MCF 10A (cell line): ENCODE measurements around the gene DIPK1C. TPM values are rescaled to one million over a fixed set of nuclear protein-coding genes. Genes with fewer than 3 reads are reported as not detected.

Experiments
- BruUV-seq: library from RNA; stranded (reverse); fragments of 400-500 nt; replicated peaks from 2 replicates; lab custom pipeline; 2021; lab: Mats Ljungman, UMichigan
- CTCF ChIA-PET: fragments of 300-600 bp; sonication (Branson Sonifier 250); formaldehyde crosslinking; extraction: SDS; loops from one replicate; lab custom pipeline; 2021; ENCODE audit warnings: antibody characterized with exemption, inconsistent platforms; lab: Yijun Ruan, JAX
- POLR2A ChIA-PET: fragments of 300-600, 350-650 bp; sonication (Branson Sonifier 250); formaldehyde crosslinking; extraction: SDS; loops from one replicate; lab custom pipeline; 2020; ENCODE audit warnings: antibody characterized with exemption, inconsistent platforms; lab: Yijun Ruan, JAX
- DNase-seq: peaks from one replicate; pipeline ENCODE4 v3.0.0-alpha.2; 2018; ENCODE audit not compliant: unreplicated experiment
- H3K27ac Mint-ChIP-seq: one replicate; pipeline ENCODE4 v1.8.0; 2022; ENCODE audit warnings: mild to moderate bottlenecking, low read depth, mixed read lengths; ENCODE audit not compliant: unreplicated experiment
- H3K27me3 Mint-ChIP-seq: one replicate; pipeline ENCODE4 v1.8.0; 2022; ENCODE audit warnings: mixed read lengths; ENCODE audit not compliant: insufficient read depth, unreplicated experiment
- H3K36me3 Mint-ChIP-seq: one replicate; pipeline ENCODE4 v1.8.0; 2022; ENCODE audit warnings: mild to moderate bottlenecking, moderate library complexity, mixed read lengths; ENCODE audit not compliant: insufficient read depth, unreplicated experiment
- H3K4me1 Mint-ChIP-seq: one replicate; pipeline ENCODE4 v1.8.0; 2022; ENCODE audit warnings: mixed read lengths; ENCODE audit not compliant: insufficient read depth, unreplicated experiment
- H3K4me3 Mint-ChIP-seq: one replicate; pipeline ENCODE4 v1.8.0; 2022; ENCODE audit warnings: mild to moderate bottlenecking, moderate library complexity, mixed read lengths; ENCODE audit not compliant: unreplicated experiment
- H3K9me3 Mint-ChIP-seq: one replicate; pipeline ENCODE4 v1.8.0; 2022; ENCODE audit warnings: mixed read lengths; ENCODE audit not compliant: unreplicated experiment
- CTCF ChIP-seq: fragments of 200-600 bp; IDR thresholded peaks from one replicate; pipeline ENCODE4 v1.8.0; 2022; ENCODE audit warnings: antibody characterized with exemption, mild to moderate bottlenecking; ENCODE audit not compliant: unreplicated experiment
- intact Hi-C: fragments of 100-400 bp; cut with micrococcal nuclease; formaldehyde crosslinking; loops from 2 replicates; pipeline ENCODE4 v1.14.1; 2022
- total RNA-seq: library from RNA; stranded (reverse); gene quantifications from 2 replicates; pipeline ENCODE4 v1.2.3, GENCODE V29; 2022

DIPK1C gene
- total RNA-seq, 1 experiment from 2014 or later, result not detected

- H3K4me3 Mint-ChIP-seq, result no peak overlapping the region
- H3K27ac Mint-ChIP-seq, result no peak overlapping the region
- POLR2A ChIA-PET, result no interaction called here
- no peak for DNase-seq
- intact Hi-C loops, result no loop called here
- no peaks in the 10 kb centered on the region for H3K9me3 Mint-ChIP-seq
- H3K36me3 Mint-ChIP-seq, result no peaks in the 10 kb centered on the region
- BruUV-seq, result no TSS peak
- CTCF ChIA-PET, result no interaction called here
- peaks cover 47% of the 10 kb centered on the region for H3K27me3 Mint-ChIP-seq
- H3K4me1 Mint-ChIP-seq, result no peaks in the 10 kb centered on the region
- no peak for TF ChIP-seq CTCF
These were observed 61.4 kb downstream of the DIPK1C start for GRCh38 chr18:74395648-74396154.

DNA sequence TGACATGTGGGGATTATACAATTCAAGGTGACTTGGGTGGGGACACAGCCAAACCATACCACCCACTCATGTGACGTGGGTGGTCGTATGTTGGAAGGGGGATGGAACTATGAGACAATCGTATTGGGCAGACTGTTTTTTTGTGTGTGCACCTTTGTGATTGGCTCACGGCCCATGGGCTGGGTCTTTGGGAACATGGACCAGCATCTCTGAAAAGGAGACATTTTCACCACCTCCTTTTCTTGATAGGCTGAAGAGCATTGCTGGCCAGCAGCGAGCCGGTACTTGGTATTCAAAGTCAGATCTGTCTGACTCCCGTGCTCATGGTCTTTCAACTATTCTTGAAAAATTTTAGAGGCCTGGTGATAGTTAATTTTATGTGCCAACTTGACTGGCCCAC is 62.1 kb downstream of the DIPK1C start:
- intact Hi-C loops, result no loop called here
- H3K36me3 Mint-ChIP-seq, result no peaks in the 10 kb centered on the region
- BruUV-seq, result no TSS peak
- no peak overlapping the region for H3K4me3 Mint-ChIP-seq
- no peak for TF ChIP-seq CTCF
- no peaks in the 10 kb centered on the region for H3K9me3 Mint-ChIP-seq
- ChIA-PET CTCF (no interaction called here), POLR2A (no interaction called here)
- DNase-seq, result no peak
- peaks cover 47% of the 10 kb centered on the region for H3K27me3 Mint-ChIP-seq
- no peak overlapping the region for H3K27ac Mint-ChIP-seq
- H3K4me1 Mint-ChIP-seq, result no peaks in the 10 kb centered on the region

DNA sequence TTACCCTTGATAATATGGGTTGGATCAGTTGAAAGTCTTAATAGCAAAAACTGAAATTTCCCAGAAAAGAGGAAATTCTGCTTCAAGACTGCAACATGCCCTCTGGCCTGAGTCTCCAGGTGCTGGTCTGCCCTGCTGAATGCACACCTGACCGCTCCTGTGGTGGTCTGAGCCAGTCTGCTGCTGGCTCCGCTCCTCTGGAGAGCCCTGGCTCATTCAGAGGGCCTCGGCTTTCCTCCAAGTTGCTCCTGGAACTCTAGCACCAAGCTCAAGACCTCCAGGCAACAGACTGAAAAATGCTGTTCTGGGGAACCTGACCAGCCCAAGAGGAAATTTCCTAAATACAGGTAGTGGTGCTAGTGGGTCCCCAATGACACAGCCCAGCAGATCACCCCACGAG is 64.8 kb downstream of the DIPK1C start:
- Mint-ChIP-seq H3K4me1 (no peaks in the 10 kb centered on the region), H3K36me3 (no peaks in the 10 kb centered on the region), H3K4me3 (no peak overlapping the region), H3K27ac (no peak overlapping the region), H3K27me3 (peaks cover 39% of the 10 kb centered on the region), H3K9me3 (no peaks in the 10 kb centered on the region)
- TF ChIP-seq CTCF, result no peak
- ChIA-PET POLR2A (no interaction called here), CTCF (interaction anchor here (0.8 kb wide), 1 partner anchor 9 kb away, joined by 3 read pairs; no protein-coding TSS in a partner anchor)
- intact Hi-C loops, result no loop called here
- no peak for DNase-seq
- no TSS peak for BruUV-seq

- CTCF ChIA-PET, result interaction anchor here (0.7 kb wide), 1 partner anchor 207 kb away, joined by 3 read pairs; no protein-coding TSS in a partner anchor
- H3K4me1 Mint-ChIP-seq, result no peaks in the 10 kb centered on the region
- peaks cover 48% of the 10 kb centered on the region for H3K27me3 Mint-ChIP-seq
- no peak for TF ChIP-seq CTCF
- no peaks in the 10 kb centered on the region for H3K36me3 Mint-ChIP-seq
- intact Hi-C loops, result no loop called here
- H3K27ac Mint-ChIP-seq, result no peak overlapping the region
- no peak overlapping the region for H3K4me3 Mint-ChIP-seq
- BruUV-seq, result no TSS peak
- no peak for DNase-seq
- H3K9me3 Mint-ChIP-seq, result no peaks in the 10 kb centered on the region
- POLR2A ChIA-PET, result no interaction called here
These were observed 66.2 kb downstream of the DIPK1C start for GRCh38 chr18:74390900-74391299.
